Kidney epithelial cell (primary cell): Measurements from ENCODE around the gene SENP1. TPM values are rescaled to one million over a fixed set of nuclear protein-coding genes. Genes with fewer than 3 reads are reported as not detected.

ENCODE experiments used
- DNase-seq: peaks from one replicate; pipeline ENCODE4 v3.0.0-alpha.2; 2010; ENCODE audit warnings: low read depth
- H3K27me3 ChIP-seq: 2 replicates; pipeline ENCODE4 v1.6.0; 2011; ENCODE audit warnings: low read length; ENCODE audit not compliant: control insufficient read depth, insufficient read depth
- H3K36me3 ChIP-seq: 2 replicates; pipeline ENCODE4 v1.5.1; 2011; ENCODE audit warnings: low read length; ENCODE audit not compliant: control insufficient read depth, insufficient read depth
- H3K4me3 ChIP-seq: 2 replicates; pipeline ENCODE4 v1.5.1; 2011; ENCODE audit warnings: low read depth, mild to moderate bottlenecking, control low read depth, low read length
- CTCF ChIP-seq: IDR thresholded peaks from 2 replicates; pipeline ENCODE4 v1.5.1; 2011; ENCODE audit warnings: mild to moderate bottlenecking, moderate library complexity, low read length, control low read depth, inconsistent platforms; ENCODE audit not compliant: insufficient read depth, poor library complexity, severe bottlenecking
- total RNA-seq: library from RNA; depleted of rRNA; stranded (reverse); fragments of >200 nt; gene quantifications from 2 replicates; pipeline ENCODE4 v1.2.3, GENCODE V29; 2015

The SENP1 gene
- total RNA-seq, 1 donor from 2014 or later, result 13.2 TPM

- no peak for DNase-seq
- TF ChIP-seq CTCF, result no peak
- Histone ChIP-seq H3K4me3 (peak overlapping the region; percentile 36), H3K36me3 (no peaks in the 10 kb centered on the region), H3K27me3 (peaks cover 72% of the 10 kb centered on the region)
These were observed 104.1 kb downstream of the SENP1 start for GRCh38 chr12:48001505-48002413.

GRCh38 chr12:48000878-48001504, 104.9 kb downstream of the SENP1 start:
- Histone ChIP-seq H3K27me3 (peaks cover 74% of the 10 kb centered on the region), H3K4me3 (peak overlapping the region; percentile 36), H3K36me3 (no peaks in the 10 kb centered on the region)
- peak; percentile 34 for DNase-seq
- TF ChIP-seq CTCF, result no peak

- Histone ChIP-seq H3K36me3 (no peaks in the 10 kb centered on the region), H3K27me3 (peaks cover 69% of the 10 kb centered on the region), H3K4me3 (no peak overlapping the region)
- DNase-seq, result no peak
- no peak for TF ChIP-seq CTCF
These were observed 106.1 kb downstream of the SENP1 start for GRCh38 chr12:47999816-48000215.

GRCh38 chr12:47997321-47997720, 108.6 kb downstream of the SENP1 start:
- peaks cover 50% of the 10 kb centered on the region for H3K27me3 ChIP-seq
- H3K36me3 ChIP-seq, result no peaks in the 10 kb centered on the region
- no peak for TF ChIP-seq CTCF
- no peak for DNase-seq
- no peak overlapping the region for H3K4me3 ChIP-seq

GRCh38 chr12:47995981-47996401, 109.9 kb downstream of the SENP1 start:
- Histone ChIP-seq H3K27me3 (peaks cover 42% of the 10 kb centered on the region), H3K36me3 (no peaks in the 10 kb centered on the region), H3K4me3 (no peak overlapping the region)
- TF ChIP-seq CTCF, result no peak
- no peak for DNase-seq
